ENCODE data around the gene SMPD3. TPM values are rescaled to one million over a fixed set of nuclear protein-coding genes. Genes with fewer than 3 reads are reported as not detected.

SMPD3 gene
- total and polyA plus RNA-seq, 9 of the 15 experiments (the other 6 are each of a cell fraction or from before 2014, with no cell fraction given), result 0.03 to 1.2 (median 0.18) TPM

DNA sequence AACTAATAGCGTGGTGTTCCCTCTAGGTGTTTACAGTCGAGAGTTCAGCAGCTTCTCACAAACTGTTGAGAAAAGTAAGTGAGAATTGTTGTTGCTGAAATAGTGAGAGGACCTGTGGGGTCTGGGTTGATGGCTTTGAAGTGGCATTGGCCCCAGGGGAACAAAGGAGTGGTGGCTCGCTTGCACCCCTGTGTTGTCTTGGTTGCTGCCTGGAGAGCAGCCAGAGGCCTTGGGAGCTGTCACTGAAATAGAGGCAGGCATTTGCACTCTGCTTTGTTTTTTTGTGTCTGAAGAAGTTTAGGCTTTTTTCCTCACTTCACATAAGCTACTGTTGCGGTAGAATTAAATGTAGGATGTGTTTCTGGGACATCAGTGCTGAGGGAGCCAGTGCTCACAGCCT, 100.7 kb downstream of the SMPD3 start:
- Histone ChIP-seq H3K27ac (ENCODE audit: extremely low read depth, low read depth, low read length) (no peak overlapping the region), H3K9me1 (ENCODE audit: control insufficient read depth, insufficient read depth, low read length) (no peaks in the 10 kb centered on the region), H4K20me1 (replicated peaks; ENCODE audit: control insufficient read depth, insufficient read depth, low read length) (no peaks in the 10 kb centered on the region; the same call in 1 of the 2 replicates), H3K4me3 (no peak overlapping the region), H3K36me3 (ENCODE audit: control insufficient read depth, insufficient read depth, low read length) (peaks cover 92% of the 10 kb centered on the region), H3K79me2 (ENCODE audit: control insufficient read depth, insufficient read depth, low read length) (no peaks in the 10 kb centered on the region), H3K4me1 (replicated peaks in 1 of 2; ENCODE audit: control insufficient read depth in 2 of 2, insufficient read depth in 2 of 2, low read length in 2 of 2) (peaks cover 3 to 6% of the 10 kb centered on the region in 2 experiments; a peak in 3 of 5 replicates), H3K9ac (ENCODE audit: insufficient read depth in 1 of 2, low read depth in 2 of 2, low read length in 2 of 2) (no peak overlapping the region), H3K27me3 (ENCODE audit: control insufficient read depth in 2 of 2, insufficient read depth in 2 of 2, low read length in 2 of 2) (no peaks in the 10 kb centered on the region), H3K9me3 (replicated peaks; ENCODE audit: control insufficient read depth, insufficient read depth, low read depth, low read length) (no peaks in the 10 kb centered on the region), H2AFZ (ENCODE audit: low read depth, low read length) (no peak overlapping the region), H3K4me2 (ENCODE audit: insufficient read depth, low read length) (no peak overlapping the region)
- BruUV-seq (replicated peaks), result no TSS peak
- ChIA-PET CTCF (ENCODE audit: low intra/inter-chr PET ratio) (no interaction called here), POLR2A (interaction anchor here (0.7 to 1.2 kb wide), 2 partner anchors 10 to 25 kb away, joined by 3 read pairs; no protein-coding TSS in a partner anchor)
- FAIRE-seq (no peak), DNase-seq (ENCODE audit: extremely low read depth in 1 of 4, low spot score in 3 of 4) (no peak), ATAC-seq (no peak)
- intact Hi-C loops (cut with micrococcal nuclease) (no loop called here), in situ Hi-C loops (cut with MboI) (no loop called here)
- no peak for TF ChIP-seq NFE2 (IDR thresholded peaks at IDR 0.05; ENCODE audit: low read depth)
- no peak for TF ChIP-seq MTA2 (IDR thresholded peaks at IDR 0.05; ENCODE audit: low read depth)
- TF ChIP-seq, protein P1, sequence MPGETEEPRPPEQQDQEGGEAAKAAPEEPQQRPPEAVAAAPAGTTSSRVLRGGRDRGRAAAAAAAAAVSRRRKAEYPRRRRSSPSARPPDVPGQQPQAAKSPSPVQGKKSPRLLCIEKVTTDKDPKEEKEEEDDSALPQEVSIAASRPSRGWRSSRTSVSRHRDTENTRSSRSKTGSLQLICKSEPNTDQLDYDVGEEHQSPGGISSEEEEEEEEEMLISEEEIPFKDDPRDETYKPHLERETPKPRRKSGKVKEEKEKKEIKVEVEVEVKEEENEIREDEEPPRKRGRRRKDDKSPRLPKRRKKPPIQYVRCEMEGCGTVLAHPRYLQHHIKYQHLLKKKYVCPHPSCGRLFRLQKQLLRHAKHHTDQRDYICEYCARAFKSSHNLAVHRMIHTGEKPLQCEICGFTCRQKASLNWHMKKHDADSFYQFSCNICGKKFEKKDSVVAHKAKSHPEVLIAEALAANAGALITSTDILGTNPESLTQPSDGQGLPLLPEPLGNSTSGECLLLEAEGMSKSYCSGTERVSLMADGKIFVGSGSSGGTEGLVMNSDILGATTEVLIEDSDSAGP (CRISPR knock-in tag; IDR thresholded peaks at IDR 0.05), result no peak
- TF ChIP-seq NFATC3 (IDR thresholded peaks at IDR 0.05), result no peak
- TF ChIP-seq, protein P2, sequence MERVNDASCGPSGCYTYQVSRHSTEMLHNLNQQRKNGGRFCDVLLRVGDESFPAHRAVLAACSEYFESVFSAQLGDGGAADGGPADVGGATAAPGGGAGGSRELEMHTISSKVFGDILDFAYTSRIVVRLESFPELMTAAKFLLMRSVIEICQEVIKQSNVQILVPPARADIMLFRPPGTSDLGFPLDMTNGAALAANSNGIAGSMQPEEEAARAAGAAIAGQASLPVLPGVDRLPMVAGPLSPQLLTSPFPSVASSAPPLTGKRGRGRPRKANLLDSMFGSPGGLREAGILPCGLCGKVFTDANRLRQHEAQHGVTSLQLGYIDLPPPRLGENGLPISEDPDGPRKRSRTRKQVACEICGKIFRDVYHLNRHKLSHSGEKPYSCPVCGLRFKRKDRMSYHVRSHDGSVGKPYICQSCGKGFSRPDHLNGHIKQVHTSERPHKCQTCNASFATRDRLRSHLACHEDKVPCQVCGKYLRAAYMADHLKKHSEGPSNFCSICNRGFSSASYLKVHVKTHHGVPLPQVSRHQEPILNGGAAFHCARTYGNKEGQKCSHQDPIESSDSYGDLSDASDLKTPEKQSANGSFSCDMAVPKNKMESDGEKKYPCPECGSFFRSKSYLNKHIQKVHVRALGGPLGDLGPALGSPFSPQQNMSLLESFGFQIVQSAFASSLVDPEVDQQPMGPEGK (CRISPR knock-in tag; IDR thresholded peaks at IDR 0.05; ENCODE audit: borderline replicate concordance), result no peak
- TF ChIP-seq, protein P3, sequence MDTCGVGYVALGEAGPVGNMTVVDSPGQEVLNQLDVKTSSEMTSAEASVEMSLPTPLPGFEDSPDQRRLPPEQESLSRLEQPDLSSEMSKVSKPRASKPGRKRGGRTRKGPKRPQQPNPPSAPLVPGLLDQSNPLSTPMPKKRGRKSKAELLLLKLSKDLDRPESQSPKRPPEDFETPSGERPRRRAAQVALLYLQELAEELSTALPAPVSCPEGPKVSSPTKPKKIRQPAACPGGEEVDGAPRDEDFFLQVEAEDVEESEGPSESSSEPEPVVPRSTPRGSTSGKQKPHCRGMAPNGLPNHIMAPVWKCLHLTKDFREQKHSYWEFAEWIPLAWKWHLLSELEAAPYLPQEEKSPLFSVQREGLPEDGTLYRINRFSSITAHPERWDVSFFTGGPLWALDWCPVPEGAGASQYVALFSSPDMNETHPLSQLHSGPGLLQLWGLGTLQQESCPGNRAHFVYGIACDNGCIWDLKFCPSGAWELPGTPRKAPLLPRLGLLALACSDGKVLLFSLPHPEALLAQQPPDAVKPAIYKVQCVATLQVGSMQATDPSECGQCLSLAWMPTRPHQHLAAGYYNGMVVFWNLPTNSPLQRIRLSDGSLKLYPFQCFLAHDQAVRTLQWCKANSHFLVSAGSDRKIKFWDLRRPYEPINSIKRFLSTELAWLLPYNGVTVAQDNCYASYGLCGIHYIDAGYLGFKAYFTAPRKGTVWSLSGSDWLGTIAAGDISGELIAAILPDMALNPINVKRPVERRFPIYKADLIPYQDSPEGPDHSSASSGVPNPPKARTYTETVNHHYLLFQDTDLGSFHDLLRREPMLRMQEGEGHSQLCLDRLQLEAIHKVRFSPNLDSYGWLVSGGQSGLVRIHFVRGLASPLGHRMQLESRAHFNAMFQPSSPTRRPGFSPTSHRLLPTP (IDR thresholded peaks at IDR 0.05; ENCODE audit: borderline replicate concordance, extremely low read depth, insufficient read length), result no peak
- TF ChIP-seq, protein P4, sequence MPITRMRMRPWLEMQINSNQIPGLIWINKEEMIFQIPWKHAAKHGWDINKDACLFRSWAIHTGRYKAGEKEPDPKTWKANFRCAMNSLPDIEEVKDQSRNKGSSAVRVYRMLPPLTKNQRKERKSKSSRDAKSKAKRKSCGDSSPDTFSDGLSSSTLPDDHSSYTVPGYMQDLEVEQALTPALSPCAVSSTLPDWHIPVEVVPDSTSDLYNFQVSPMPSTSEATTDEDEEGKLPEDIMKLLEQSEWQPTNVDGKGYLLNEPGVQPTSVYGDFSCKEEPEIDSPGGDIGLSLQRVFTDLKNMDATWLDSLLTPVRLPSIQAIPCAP (CRISPR knock-in tag; IDR thresholded peaks at IDR 0.05; ENCODE audit: borderline replicate concordance), result no peak
- no peak for TF ChIP-seq STAT5B (CRISPR knock-in tag; IDR thresholded peaks at IDR 0.05)
- no peak for TF ChIP-seq ZFPM2 (CRISPR knock-in tag; IDR thresholded peaks at IDR 0.05)
- no peak for TF ChIP-seq CHCHD3 (CRISPR knock-in tag; IDR thresholded peaks at IDR 0.05)
- TF ChIP-seq RBM17 (IDR thresholded peaks at IDR 0.05; ENCODE audit: borderline replicate concordance, low read depth, low read length), result no peak
- 84% methylated on average over 4 of the region's 4 CpGs for WGBS (ENCODE audit: insufficient coverage, low coverage, missing lambda C conversion rate)
